LNCaP clone FGC (cell line): ENCODE data around the gene NCK2.

Experiments used
- DNase-seq: peaks from one replicate; pipeline ENCODE4 v3.0.0-alpha.2; 2011; ENCODE audit warnings: low read depth
- H3K4me3 ChIP-seq: 2 replicates; pipeline ENCODE4 v1.5.1; 2011; ENCODE audit warnings: mild to moderate bottlenecking, low read depth, low read length, control low read depth
- CTCF ChIP-seq: IDR thresholded peaks from 2 replicates; pipeline ENCODE4 v1.5.1; 2012; ENCODE audit warnings: mild to moderate bottlenecking; ENCODE audit not compliant: control insufficient read depth, insufficient read depth; ENCODE audit errors: extremely low read depth

NCK2 gene

GRCh38 chr2:105881286-105882136 lies 136.8 kb downstream of the NCK2 start:
- TF ChIP-seq CTCF, result no peak
- no peak for DNase-seq
- H3K4me3 ChIP-seq, result no peak overlapping the region

- no peak for TF ChIP-seq CTCF
- H3K4me3 ChIP-seq, result no peak overlapping the region
- no peak for DNase-seq
Measured at GRCh38 chr2:105882341-105882740, 137.6 kb downstream of the NCK2 start.

GRCh38 chr2:105882920-105883435 lies 138.3 kb downstream of the NCK2 start:
- H3K4me3 ChIP-seq, result no peak overlapping the region
- DNase-seq, result no peak
- no peak for TF ChIP-seq CTCF

- H3K4me3 ChIP-seq, result no peak overlapping the region
- TF ChIP-seq CTCF, result no peak
- DNase-seq, result no peak
Measured at GRCh38 chr2:105883911-105884694, 139.4 kb downstream of the NCK2 start.

- no peak for DNase-seq
- no peak for TF ChIP-seq CTCF
Measured at GRCh38 chr2:105885456-105885855, 140.7 kb downstream of the NCK2 start.

GRCh38 chr2:105886029-105886454 lies 141.3 kb downstream of the NCK2 start:
- TF ChIP-seq CTCF, result no peak
- no peak for DNase-seq
- no peak overlapping the region for H3K4me3 ChIP-seq

More at GRCh38 chr2:105885456-105885855, 140.7 kb downstream of the NCK2 start:
- H3K4me3 ChIP-seq, result no peak overlapping the region
